GF-D8 (cell line): ENCODE data around the gene LAMA5.

Experiments
- DNase-seq: peaks from one replicate; lab custom pipeline; 2025; lab: John Stamatoyannopoulos, UW

Gene LAMA5

DNA sequence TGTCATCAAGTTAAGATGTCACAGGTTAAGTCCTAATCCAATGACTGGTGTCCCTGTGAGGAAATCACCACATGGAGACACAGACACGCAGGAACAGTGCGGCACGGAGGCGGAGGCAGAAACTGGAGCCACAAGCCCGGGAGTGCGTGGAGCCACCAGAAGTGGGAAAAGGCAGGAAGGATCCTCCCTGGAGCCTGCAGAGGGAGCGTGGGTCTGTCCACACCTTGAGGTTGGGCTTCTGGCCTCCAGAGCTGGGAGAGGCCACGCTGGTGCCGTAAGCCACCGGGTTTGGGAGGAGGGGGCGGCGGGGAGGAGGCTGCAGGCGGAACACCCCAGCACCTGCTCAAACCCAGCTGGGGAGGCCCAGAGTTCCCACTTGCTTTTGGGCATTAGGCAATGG is 36.2 kb upstream of the LAMA5 start:
- no peak for DNase-seq

DNA sequence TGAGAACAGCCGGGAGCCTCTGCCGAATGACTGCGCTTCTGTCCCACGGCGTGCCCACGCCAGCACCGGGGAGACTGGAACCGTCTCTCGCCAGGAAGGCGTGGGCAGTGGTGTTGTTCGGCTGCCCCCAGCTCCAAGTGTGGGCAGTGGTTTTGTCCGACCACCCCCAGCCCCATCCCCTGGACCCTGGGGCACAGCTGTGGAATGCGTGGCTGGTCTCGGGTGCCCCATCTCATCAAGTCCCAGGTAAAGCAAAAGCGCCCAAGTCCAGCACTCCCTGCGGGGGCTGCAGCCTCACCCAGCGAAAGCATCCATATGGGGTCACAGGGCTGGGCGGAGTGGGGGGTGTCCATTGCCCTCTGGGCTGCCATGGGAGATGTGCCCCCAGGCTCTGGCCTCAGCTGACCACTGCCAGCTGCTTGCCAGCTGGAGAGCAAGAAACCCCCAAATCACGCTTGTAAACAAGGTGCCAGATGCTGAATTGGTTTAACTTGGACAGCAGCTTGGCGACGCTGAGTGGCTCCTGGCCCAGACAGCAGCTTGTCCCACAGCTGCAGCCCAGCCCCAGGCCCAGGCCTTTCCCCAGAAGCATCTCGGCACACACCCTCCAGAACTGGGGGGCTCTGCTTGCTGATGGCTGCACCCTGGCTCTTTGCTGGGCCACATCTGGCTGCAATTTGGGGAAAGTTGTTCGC is 35.5 kb upstream of the LAMA5 start:
- DNase-seq = no peak

DNA sequence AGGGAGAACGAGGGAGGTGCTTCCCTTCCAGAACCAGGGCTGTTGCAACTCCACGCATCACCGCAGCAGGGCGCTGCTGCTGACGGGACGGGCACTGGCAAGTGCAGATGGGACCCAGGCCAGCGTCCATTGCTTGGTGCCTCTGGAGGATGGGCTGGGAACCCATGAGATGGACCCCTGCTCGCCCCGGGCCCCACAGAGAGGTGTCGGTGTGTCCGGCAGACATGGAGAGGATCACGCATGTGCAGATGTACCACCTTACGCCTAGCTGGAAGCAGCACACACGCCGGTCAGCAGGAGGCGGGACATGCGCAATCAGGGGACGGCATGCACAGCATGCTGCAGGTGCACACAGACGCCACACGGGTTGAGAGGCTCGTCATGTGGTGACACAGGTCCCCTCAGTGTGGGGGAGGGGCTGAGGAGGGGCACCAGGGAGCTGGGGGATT is 34.2 kb upstream of the LAMA5 start:
- DNase-seq = no peak

- no peak for DNase-seq
These were observed 33.4 kb upstream of the LAMA5 start for GRCh38 chr20:62400541-62400940.

- no peak for DNase-seq
These were observed 32.9 kb upstream of the LAMA5 start for GRCh38 chr20:62400021-62400420.

DNA sequence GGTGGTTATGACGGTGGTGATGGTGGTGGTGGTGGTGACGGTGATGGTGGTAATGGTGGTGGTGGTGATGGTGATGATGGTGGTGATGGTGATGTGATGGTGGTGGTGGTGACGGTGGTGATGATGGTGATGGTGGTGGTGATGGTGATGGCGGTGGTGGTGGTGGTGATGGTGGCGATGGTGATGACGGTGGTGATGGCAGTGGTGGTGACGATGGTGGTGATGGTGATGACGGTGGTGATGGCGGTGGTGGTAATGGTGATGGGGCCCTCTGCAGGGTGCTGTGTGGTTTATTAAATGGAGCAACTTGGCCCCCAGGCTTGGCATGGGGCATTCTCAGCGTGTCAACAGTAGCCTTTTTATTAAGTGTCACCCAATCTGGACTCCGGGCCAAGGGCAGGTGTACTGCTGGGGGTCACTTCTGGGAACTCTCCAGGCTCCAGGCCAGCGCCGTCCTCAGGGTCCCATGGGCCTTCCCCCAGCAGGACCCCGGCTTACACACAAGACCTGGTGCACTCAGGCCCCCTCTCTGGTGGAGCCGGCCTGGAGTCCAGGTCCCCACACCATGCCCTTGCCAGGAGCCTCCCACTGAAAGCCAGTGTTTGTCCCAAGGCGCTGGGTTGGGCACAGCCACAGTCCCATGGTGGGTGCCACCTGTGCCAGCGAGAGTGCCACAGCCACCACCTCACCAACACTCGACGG is 31.2 kb upstream of the LAMA5 start:
- no peak for DNase-seq

GRCh38 chr20:62396367-62397239 is 29.5 kb upstream of the LAMA5 start:
- no peak for DNase-seq

DNA sequence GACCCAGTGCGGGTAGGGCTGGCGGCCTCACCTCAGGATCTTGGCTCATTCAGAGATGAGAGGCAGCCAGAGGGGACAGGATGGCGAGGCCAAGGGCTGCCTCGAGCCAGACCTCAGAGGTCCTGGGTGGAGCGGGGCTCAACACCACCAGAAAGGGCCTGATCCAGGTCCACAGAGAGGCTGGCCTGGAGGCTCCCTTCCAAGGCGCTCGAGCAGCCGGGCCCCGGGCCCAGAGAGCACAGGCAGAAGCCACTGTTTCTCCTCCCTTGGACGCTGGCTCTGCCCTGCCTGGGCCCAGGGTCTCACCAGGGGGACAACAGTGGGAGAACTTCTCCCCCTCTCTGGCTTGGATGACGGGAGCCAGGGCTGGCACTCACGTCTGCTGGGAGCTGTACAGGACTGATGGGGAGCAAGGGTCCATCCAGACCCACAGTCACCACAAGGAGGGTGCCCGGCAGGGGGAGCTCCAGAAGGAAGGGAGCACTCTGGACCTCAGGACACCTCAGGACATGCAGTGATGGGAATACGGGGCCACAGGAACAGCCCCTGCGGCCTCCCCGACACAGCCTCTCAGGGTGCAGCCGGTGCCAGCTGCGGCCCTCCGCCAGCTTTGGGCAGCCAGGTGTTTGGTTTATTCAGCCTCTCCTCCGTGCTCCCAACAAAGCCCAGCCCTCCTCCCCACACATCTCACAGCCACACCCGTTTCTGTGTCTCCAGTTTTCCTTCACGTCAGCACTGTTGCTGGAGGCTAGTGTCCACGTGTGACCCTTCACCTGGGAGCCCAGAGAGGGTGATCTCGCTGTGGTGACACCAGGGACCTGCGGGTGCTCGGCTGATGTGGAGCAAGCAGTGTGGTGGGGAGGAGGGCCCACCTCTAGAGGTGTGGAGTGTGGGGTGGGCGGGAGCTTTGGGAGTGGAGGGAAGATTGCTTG is 28.5 kb upstream of the LAMA5 start:
- no peak for DNase-seq

DNA sequence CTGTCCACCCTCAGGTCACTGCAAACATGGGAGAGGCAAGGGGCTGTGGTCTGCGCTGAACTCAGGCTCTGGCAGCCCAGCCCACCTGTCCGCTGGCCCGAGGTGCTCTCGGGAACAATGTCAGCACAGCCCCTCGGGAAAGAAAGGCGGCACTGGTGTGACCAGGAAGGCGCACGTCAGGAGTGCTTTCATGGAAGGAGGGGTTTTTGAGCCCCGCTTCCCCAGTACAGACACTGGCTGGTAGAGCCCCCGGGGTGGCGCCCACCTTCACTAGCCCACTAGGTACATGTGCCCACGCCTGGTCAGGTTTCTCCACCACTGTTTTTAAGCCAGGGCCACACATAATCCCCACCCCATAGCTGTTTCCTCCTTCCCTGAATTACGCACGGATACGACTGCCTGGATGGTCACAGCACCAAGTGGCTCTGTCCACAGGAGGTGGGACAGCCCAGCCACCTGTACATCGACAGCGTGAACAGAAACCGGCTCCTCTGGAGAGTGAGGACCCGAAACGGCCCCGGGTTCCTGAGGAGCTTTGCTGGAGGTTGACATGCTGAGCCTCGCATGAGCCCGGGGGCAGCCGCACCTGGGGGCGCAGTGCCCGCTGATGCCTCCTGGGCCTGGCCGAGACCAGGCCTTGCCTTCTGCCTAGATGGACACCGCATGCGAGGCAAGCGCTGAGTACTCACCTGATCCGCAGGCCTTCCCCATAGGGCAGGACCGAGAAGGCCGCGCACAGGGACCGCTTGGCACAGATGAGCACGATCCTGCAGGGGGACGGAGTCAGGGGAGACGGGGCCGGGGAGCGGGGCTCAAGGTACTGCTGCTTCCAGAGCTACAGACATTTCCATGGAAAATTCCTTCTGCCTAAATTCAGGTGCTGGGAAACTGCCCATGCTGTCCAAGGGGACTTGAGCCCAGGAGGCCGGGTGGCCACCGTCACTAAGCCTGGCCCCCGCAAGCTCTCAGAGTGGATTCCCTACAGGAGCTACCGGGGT is 27.4 kb upstream of the LAMA5 start:
- DNase-seq = no peak

DNA sequence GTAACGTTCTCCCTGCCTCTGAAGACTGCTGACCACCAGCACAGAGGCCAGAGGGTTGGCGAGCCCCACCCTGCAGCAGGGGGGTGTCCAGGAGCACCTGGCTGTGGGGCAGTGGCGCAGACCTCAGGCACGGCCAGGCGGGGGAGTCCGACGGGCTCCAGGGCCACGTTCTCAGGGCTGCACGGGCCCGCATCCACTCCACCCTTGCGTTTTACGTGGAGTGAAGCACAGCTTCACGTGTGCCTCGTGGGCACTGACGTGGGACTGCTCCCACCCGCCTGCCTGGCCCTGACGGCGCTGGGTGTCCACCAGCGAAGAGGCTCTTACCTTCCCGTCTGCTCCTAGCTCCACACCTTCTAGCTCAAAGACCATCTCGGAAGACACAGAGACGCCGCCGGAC is 26.7 kb upstream of the LAMA5 start:
- DNase-seq = no peak

DNA sequence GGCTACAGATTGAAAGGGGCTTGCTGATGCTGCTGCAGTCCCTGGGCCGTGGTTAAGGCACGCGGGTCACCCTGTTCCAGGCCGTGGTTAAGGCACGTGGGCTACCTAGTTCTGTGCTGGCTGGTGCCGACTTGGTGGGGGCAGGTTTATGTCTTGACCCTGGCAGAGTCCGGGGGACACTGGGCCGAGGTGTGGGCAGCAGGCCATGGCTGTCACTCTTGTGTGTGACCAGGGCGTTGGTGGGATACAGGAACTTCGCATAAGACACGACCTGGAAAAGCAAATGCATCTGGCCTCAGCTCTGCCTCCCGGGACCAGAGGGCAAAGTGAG is 26.2 kb upstream of the LAMA5 start:
- DNase-seq = no peak

GRCh38 chr20:62392621-62393334 is 25.7 kb upstream of the LAMA5 start:
- no peak for DNase-seq

DNA sequence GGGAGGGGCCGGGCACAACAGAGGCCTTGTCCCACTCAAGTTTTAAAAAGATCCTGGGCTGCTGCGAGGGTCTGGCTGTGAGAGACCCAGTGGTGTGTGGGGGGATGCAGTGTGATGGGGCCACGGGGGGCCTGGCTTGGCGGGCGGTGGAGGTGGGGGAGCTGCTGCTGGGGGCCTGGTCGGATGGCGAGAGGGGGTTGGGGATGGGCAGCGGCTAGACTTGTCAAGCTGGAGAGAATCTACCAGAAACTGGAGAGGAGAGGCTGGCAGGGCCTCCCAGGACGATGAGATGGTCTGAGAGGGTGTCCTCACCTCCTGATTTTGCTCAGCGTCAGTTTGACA is 24.9 kb upstream of the LAMA5 start:
- DNase-seq = no peak

GRCh38 chr20:62391165-62392076 is 24.3 kb upstream of the LAMA5 start:
- DNase-seq = no peak

- DNase-seq = no peak
These were observed 23.4 kb upstream of the LAMA5 start for GRCh38 chr20:62390317-62391164.

DNA sequence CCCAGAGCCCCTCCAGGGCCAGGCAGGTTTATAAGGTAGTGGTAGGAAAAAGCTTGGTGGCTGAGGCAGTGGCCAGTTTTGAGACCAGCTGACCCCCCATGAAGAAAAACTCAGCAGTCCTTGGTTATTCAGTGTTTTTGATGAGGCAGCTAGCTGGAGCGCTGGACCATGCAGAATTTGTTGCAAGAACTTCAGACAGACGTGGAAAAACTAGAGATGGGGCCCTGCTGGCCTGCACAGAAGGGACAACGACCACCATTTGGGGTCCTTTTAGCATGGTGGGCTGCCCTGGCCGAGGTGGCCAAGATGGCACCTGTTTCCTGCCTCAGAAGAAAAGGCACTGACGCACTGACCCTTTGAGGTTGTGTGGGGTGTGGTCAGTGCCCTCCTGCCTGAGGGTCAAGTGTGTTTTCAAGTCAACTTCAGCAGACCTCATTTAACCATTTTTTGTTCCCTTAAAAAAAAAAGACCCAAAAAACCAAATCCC is 22.5 kb upstream of the LAMA5 start:
- DNase-seq = no peak

- no peak for DNase-seq
These were observed 21.9 kb upstream of the LAMA5 start for GRCh38 chr20:62388839-62389600.
